A172 (cell line): ENCODE data around the gene FXR1. TPM values are rescaled to one million over a fixed set of nuclear protein-coding genes. Genes with fewer than 3 reads are reported as not detected.
A peak's percentile ranks its signal among the peaks of the same experiment; 100 is the strongest.
"Not testable (repeated sequence)": the region's sequence is repeated elsewhere in the genome, so short reads cannot be mapped to it uniquely, and the experiment has no call there.

Experiments
- DNase-seq: peaks from one replicate; pipeline ENCODE4 v3.0.0-alpha.2; 2015; ENCODE audit warnings: low spot score
- total RNA-seq: library from RNA; depleted of rRNA; stranded (reverse); fragments of >200 nt; shearing (Covaris generic); gene quantifications from 2 replicates; pipeline ENCODE4 v1.2.3, GENCODE V29; 2014; rRNA removed

Gene FXR1
- 197 and 229 TPM in 2 replicates for total RNA-seq

- DNase-seq: peak; percentile 89
Observed at GRCh38 chr3:180912304-180913296, at the start of gene FXR1. FXR1 (plus strand) TSS chr3:180912670; CDS start chr3:180912686, 16 bp downstream.

- DNase-seq: no peak
Observed at GRCh38 chr3:180870008-180870699, 42.3 kb upstream of the FXR1 start.

- peak; percentile 46 for DNase-seq
Observed at GRCh38 chr3:180871901-180872300, 40.6 kb upstream of the FXR1 start.

- not testable (repeated sequence) for DNase-seq
Observed at GRCh38 chr3:180872430-180872829, 40.0 kb upstream of the FXR1 start.

GRCh38 chr3:180875124-180875698 is 37.3 kb upstream of the FXR1 start:
- DNase-seq: no peak

- DNase-seq: no peak
Observed at GRCh38 chr3:180881065-180881801, 31.2 kb upstream of the FXR1 start.

GRCh38 chr3:180882115-180882514 is 30.4 kb upstream of the FXR1 start:
- no peak for DNase-seq

- DNase-seq: no peak
Observed at GRCh38 chr3:180888992-180889560, 23.4 kb upstream of the FXR1 start.

GRCh38 chr3:180898572-180898971 is 13.9 kb upstream of the FXR1 start:
- no peak for DNase-seq

- DNase-seq: no peak
Observed at GRCh38 chr3:180909369-180910127, 2.9 kb upstream of the FXR1 start.

GRCh38 chr3:180910823-180911222 is 1.6 kb upstream of the FXR1 start:
- DNase-seq: no peak

GRCh38 chr3:180911876-180912303 is 580 bp upstream of the FXR1 start:
- DNase-seq: no peak

- DNase-seq: no peak
Observed at GRCh38 chr3:180913581-180914404, 1.3 kb downstream of the FXR1 start.

GRCh38 chr3:180918542-180918941 is 6.1 kb downstream of the FXR1 start:
- DNase-seq: no peak

- no peak for DNase-seq
Observed at GRCh38 chr3:180922242-180922641, 9.8 kb downstream of the FXR1 start.

- no peak for DNase-seq
Observed at GRCh38 chr3:180923561-180923960, 11.1 kb downstream of the FXR1 start.

GRCh38 chr3:180926526-180926925 is 14.1 kb downstream of the FXR1 start:
- DNase-seq: no peak

- DNase-seq: no peak
Observed at GRCh38 chr3:180929376-180929775, 16.9 kb downstream of the FXR1 start.

GRCh38 chr3:180930526-180930925 is 18.1 kb downstream of the FXR1 start:
- DNase-seq: no peak

GRCh38 chr3:180932819-180933218 is 20.3 kb downstream of the FXR1 start:
- DNase-seq: no peak
